Stomach (tissue), 9 donors: ENCODE results near the gene BARX1. TPM values are rescaled to one million over a fixed set of nuclear protein-coding genes. Genes with fewer than 3 reads are reported as not detected.

Experiments
- DNase-seq, 2 donors: peaks; one replicate each; pipeline versions ENCODE4 v3.0.0 to v3.0.0-alpha.2; 2013 to 2019
- H3K27ac ChIP-seq, 5 donors: fragments of 200-600 bp in 4 of 5; sonication (generic) in 4 of 5; one replicate each; pipeline ENCODE4 v1.5.1; 2013 to 2019; ENCODE audit warnings: mild to moderate bottlenecking in 1 of 5, moderate library complexity in 1 of 5
- H3K27me3 ChIP-seq, 3 donors: fragments of 200-600 bp; sonication (generic); one replicate each; pipeline ENCODE4 v1.5.1; 2017 to 2019; ENCODE audit warnings: mixed run types in 1 of 3
- H3K36me3 ChIP-seq, 4 donors: fragments of 200-600 bp; sonication (generic); 1 replicate in 3 of 4; 2 replicates in 1 of 4; pipeline ENCODE4 v1.5.1; 2016 to 2019
- H3K4me1 ChIP-seq, 4 donors: fragments of 200-600 bp; sonication (generic); one replicate each; pipeline ENCODE4 v1.5.1; 2016 to 2019
- H3K4me3 ChIP-seq, 4 donors: fragments of 200-600 bp; sonication (generic) in 3 of 4; one replicate each; pipeline ENCODE4 v1.5.1; 2016 to 2019; ENCODE audit warnings: mild to moderate bottlenecking in 1 of 4
- H3K9me3 ChIP-seq, 4 donors: fragments of 200-600 bp; sonication (generic); one replicate each; pipeline ENCODE4 v1.5.1; 2016 to 2019
- CTCF ChIP-seq, 7 experiments: fragments of 450-650 bp in 4 of 7; fragments of 200-600 bp in 3 of 7; sonication (generic) in 3 of 7; IDR thresholded peaks; one replicate each; pipeline ENCODE4 v1.5.1; 2016 to 2019; ENCODE audit warnings: antibody characterized with exemption in 7 of 7, control low read depth in 2 of 7, mild to moderate bottlenecking in 1 of 7
- EP300 ChIP-seq: sonication (generic); formaldehyde crosslinking; IDR thresholded peaks from one replicate; pipeline ENCODE4 v1.6.1; 2017; ENCODE audit warnings: antibody characterized with exemption
- POLR2A ChIP-seq, 4 donors: fragments of 450-650 bp; IDR thresholded peaks; one replicate each; pipeline ENCODE4 v1.6.1; 2016; ENCODE audit warnings: antibody characterized with exemption in 4 of 4, control low read depth in 2 of 4, mild to moderate bottlenecking in 1 of 4, moderate library complexity in 1 of 4
- POLR2AphosphoS5 ChIP-seq, 3 donors: sonication (generic); formaldehyde crosslinking; IDR thresholded peaks; one replicate each; pipeline ENCODE4 v1.6.1; 2016; ENCODE audit warnings: antibody characterized with exemption in 3 of 3
- WGBS, 5 donors: extraction: QIAGEN DNeasy Blood & Tissue Kit in 3 of 5; methylation state at CpG; one replicate each; pipeline versions ENCODE4 v1.1.5 to v1.1.7; 2013 to 2018; 5-methylcytosine and 5-hydroxymethylcytosine counted together
- intact Hi-C: fragments of 100-400 bp; cut with DNase I; formaldehyde crosslinking; loops from one replicate; pipeline ENCODE4 v1.15.1; 2023; ENCODE audit warnings: low total_unique reads
- polyA plus RNA-seq, 3 donors: library from polyadenylated mRNA; stranded (reverse); fragments of 200-250 nt; gene quantifications; one replicate each; pipeline ENCODE4 v1.2.3, GENCODE V29; 2013
- total RNA-seq, 5 donors: library from RNA; depleted of rRNA; stranded (reverse); fragments of >200 nt; gene quantifications; one replicate each; pipeline versions ENCODE4 v1.1.0 to v1.2.3, GENCODE V29; 2014 to 2016
- donor health status: healthy with polysubstance abuse.
- donor health status: Bipolar disorder and iron deficiency.
- donor health status: healthy.

The BARX1 gene
- total and polyA plus RNA-seq, 8 donors = 42.0 to 256 (median 141) TPM; not detected in 1

DNA sequence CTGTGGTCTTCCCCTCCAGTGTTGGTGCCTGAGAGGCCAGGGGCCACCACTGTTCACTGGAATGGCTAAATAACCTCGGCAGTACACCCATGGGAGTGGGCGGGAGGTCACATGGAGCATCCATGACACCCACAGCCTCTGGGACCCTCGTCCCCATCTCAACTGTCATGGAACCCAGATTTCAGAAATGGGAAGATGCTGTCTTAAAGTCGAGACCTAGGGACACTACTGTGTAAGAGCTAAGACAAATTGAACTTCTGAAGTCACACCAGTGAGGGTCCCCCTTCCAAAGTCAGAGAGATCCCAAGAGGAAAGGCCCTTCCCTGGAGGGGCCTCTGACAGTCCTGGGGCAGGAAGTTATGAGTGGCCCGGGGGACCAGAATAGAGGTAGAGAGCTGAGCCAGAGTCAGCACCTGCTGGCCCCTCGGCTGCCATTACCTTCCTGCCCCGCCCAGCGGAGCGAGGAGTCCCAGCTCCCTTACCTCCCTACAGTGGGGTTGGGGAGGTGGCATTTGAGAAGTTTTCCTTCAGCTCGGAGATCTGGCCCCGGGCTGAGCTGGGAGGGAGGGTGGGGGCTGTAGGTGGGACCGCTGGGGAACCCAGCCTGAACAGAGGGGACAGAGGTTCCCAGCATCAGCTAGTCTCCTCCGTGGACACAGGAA lies 7.6 kb downstream of the BARX1 start:
- TF ChIP-seq POLR2AphosphoS5 (IDR thresholded peaks at IDR 0.05) (no peak), POLR2A (IDR thresholded peaks at IDR 0.05) (no peak), CTCF (IDR thresholded peaks at IDR 0.05) (no peak), EP300 (no peak)
- WGBS, 5 donors = 14 to 40% (median 30%) methylated on average over 11 to 13 of the region's 13 CpGs
- H3K27ac ChIP-seq = peak overlapping the region in 1 of 5 donors; percentile 93
- H3K9me3 ChIP-seq = no peaks in the 10 kb centered on the region
- H3K4me3 ChIP-seq = no peak overlapping the region
- H3K27me3 ChIP-seq = peaks cover 2 to 100% (median 90%) of the 10 kb centered on the region in 3 donors
- H3K36me3 ChIP-seq = peaks cover 0 to 15% (median 0%) of the 10 kb centered on the region in 4 donors
- no peak for DNase-seq
- intact Hi-C loops = no loop called here
- peaks cover 24 to 76% (median 59%) of the 10 kb centered on the region in 4 donors for H3K4me1 ChIP-seq

DNA sequence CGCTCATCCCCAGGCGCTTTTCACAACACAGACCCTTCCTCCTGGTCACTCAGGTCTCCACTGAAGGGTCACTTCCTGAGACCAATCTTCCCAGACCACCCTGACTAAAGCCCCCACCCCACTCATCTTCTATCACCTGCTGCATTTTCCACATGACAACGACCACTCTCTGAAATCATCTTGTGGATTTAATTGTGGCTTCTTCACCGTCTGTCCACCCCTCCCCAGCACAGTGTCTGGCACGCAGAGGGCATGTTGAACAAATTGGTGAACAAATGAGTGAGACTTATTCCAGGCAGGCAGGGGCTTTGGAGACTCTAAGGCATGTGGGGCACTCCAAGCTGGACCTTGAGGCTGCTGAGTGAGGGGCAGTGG lies 8.8 kb downstream of the BARX1 start:
- TF ChIP-seq POLR2A (IDR thresholded peaks at IDR 0.05) (no peak), POLR2AphosphoS5 (IDR thresholded peaks at IDR 0.05) (no peak)
- intact Hi-C loops = no loop called here
- Histone ChIP-seq H3K4me1 (peaks cover 12 to 64% (median 47%) of the 10 kb centered on the region in 4 donors), H3K27me3 (peaks cover 0 to 100% (median 83%) of the 10 kb centered on the region in 3 donors), H3K36me3 (peaks cover 0 to 3% (median 0%) of the 10 kb centered on the region in 4 donors), H3K4me3 (peak overlapping the region; percentile 41 to 53 (median 46)), H3K27ac (peak overlapping the region in 2 of 5 donors; percentile 47 to 71), H3K9me3 (no peaks in the 10 kb centered on the region)
- DNase-seq = no peak
- WGBS, 5 donors = 8 to 28% (median 19%) methylated on average over 5 of the region's 5 CpGs

- TF ChIP-seq POLR2AphosphoS5 (IDR thresholded peaks at IDR 0.05) (no peak), CTCF (IDR thresholded peaks at IDR 0.05) (no peak), EP300 (no peak), POLR2A (IDR thresholded peaks at IDR 0.05) (no peak)
- H3K9me3 ChIP-seq = no peaks in the 10 kb centered on the region
- 3 to 6% (median 3%) methylated on average over 40 to 50 of the region's 50 CpGs for WGBS, 5 donors
- H3K27ac ChIP-seq = peak overlapping the region in 2 of 5 donors; percentile 47 to 71
- no peaks in the 10 kb centered on the region for H3K36me3 ChIP-seq
- peak overlapping the region; percentile 41 to 53 (median 46) for H3K4me3 ChIP-seq
- peaks cover 0 to 99% (median 76%) of the 10 kb centered on the region in 3 donors for H3K27me3 ChIP-seq
- peak in 1 of 2 donors; percentile 62 for DNase-seq
- intact Hi-C loops = no loop called here
- peaks cover 11 to 58% (median 40%) of the 10 kb centered on the region in 4 donors for H3K4me1 ChIP-seq
These were observed 9.5 kb downstream of the BARX1 start for GRCh38 chr9:93945400-93946337.

DNA sequence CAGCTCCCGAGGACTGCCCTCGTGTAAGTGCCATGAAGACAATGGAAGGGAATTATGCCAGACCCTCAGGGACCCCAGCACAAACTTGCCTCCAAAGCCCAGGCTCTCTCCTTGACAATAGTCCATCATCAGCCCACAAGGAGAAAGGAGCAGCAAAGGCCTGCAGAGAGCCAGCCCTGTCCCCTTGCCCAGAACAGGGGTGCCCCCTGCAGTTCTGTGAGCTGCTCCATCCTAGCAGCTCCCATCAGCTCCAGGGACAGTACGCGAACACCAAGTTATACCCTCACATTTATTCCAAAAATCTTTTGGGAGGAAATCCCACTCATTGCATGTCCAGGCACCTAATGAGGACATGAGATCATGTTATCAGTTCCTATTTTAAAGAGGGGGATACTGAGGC lies 11.1 kb downstream of the BARX1 start:
- peaks cover 0 to 84% (median 60%) of the 10 kb centered on the region in 3 donors for H3K27me3 ChIP-seq
- peaks cover 11 to 41% (median 27%) of the 10 kb centered on the region in 4 donors for H3K4me1 ChIP-seq
- no peaks in the 10 kb centered on the region for H3K9me3 ChIP-seq
- H3K36me3 ChIP-seq = no peaks in the 10 kb centered on the region
- peak overlapping the region in 1 of 5 donors; percentile 71 for H3K27ac ChIP-seq
- no peak overlapping the region for H3K4me3 ChIP-seq
- WGBS, 5 donors = 52 to 68% (median 66%) methylated on average over 4 of the region's 4 CpGs
- DNase-seq = peak in 1 of 2 donors; percentile 39
- TF ChIP-seq CTCF (IDR thresholded peaks at IDR 0.05) = no peak
- TF ChIP-seq POLR2A (IDR thresholded peaks at IDR 0.05) = no peak
- TF ChIP-seq EP300 = no peak
- no peak for TF ChIP-seq POLR2AphosphoS5 (IDR thresholded peaks at IDR 0.05)
- intact Hi-C loops = no loop called here
